HCT116 (cell line): ENCODE data around the gene IER3. TPM values are rescaled to one million over a fixed set of nuclear protein-coding genes. Genes with fewer than 3 reads are reported as not detected.

Source experiments
- ATAC-seq: fragments of 200-7000 bp; cut with Tn5 transposase; 2 replicates; pipeline ENCODE4 v1.9.1; 2020; ENCODE audit warnings: mild to moderate bottlenecking, moderate library complexity
- BruUV-seq: library from RNA; stranded (reverse); fragments of 400-500 nt; replicated peaks from 2 replicates; lab custom pipeline; 2021; lab: Mats Ljungman, UMichigan
- CTCF ChIA-PET: fragments of 300-600 bp; sonication (Branson Sonifier 250); formaldehyde crosslinking; loops from one replicate; lab custom pipeline; 2021; ENCODE audit warnings: antibody characterized with exemption; lab: Charles Lee
- POLR2A ChIA-PET: fragments of 300-600, 350-600 bp; sonication (Branson Sonifier 250); formaldehyde crosslinking; loops from one replicate; lab custom pipeline; 2021; ENCODE audit warnings: antibody characterized with exemption; lab: Charles Lee
- RAD21 ChIA-PET, 2 experiments: fragments of 300-600 bp; sonication (Branson Sonifier 250); formaldehyde crosslinking; loops; one replicate each; lab custom pipeline; 2023; ENCODE audit warnings: low total read pairs in 2 of 2; ENCODE audit not compliant: uncharacterized antibody in 2 of 2, unreplicated experiment in 2 of 2, low non-redundant PET in 1 of 2; lab: Charles Lee
- DNase-seq: peaks from one replicate; pipeline ENCODE4 v3.0.0-alpha.2; 2010; ENCODE audit warnings: low read depth, low spot score
- H2AFZ ChIP-seq: fragments of 200-600 bp; shearing (Covaris generic), sonication (generic); 2 replicates; pipeline ENCODE4 v1.6.1; 2017; ENCODE audit warnings: low read depth, mixed run types, mixed read lengths, antibody characterized with exemption, low read length; ENCODE audit not compliant: poor library complexity, severe bottlenecking
- H3K27ac ChIP-seq: 2 replicates; pipeline ENCODE4 v1.5.1; 2012; ENCODE audit warnings: low read depth, low read length
- H3K27me3 ChIP-seq: fragments of 200-600 bp; sonication (generic); 2 replicates; pipeline ENCODE4 v1.6.1; 2016; ENCODE audit warnings: mixed run types, low read length, mixed read lengths; ENCODE audit not compliant: insufficient read depth
- H3K36me3 ChIP-seq, 2 experiments: fragments of 200-500 bp in 1 of 2; fragments of 200-600 bp in 1 of 2; sonication (Bioruptor generic) in 1 of 2; sonication (generic) in 1 of 2; 2 replicates each; pipeline versions ENCODE4 v1.5.1 to v1.6.1; 2014 to 2016; ENCODE audit warnings: low read length in 2 of 2, inconsistent platforms in 1 of 2, mixed read lengths in 1 of 2, mixed run types in 1 of 2; ENCODE audit not compliant: insufficient read depth in 2 of 2, control insufficient read depth in 1 of 2
- H3K4me1 ChIP-seq, 2 experiments: fragments of 200-600 bp in 1 of 2; sonication (generic) in 1 of 2; 2 replicates each; pipeline versions ENCODE4 v1.5.1 to v1.6.1; 2012 to 2017; ENCODE audit warnings: low read length in 2 of 2, inconsistent platforms in 1 of 2, mild to moderate bottlenecking in 1 of 2, mixed read lengths in 1 of 2, mixed run types in 1 of 2, moderate library complexity in 1 of 2; ENCODE audit not compliant: insufficient read depth in 2 of 2, control insufficient read depth in 1 of 2
- H3K4me2 ChIP-seq: fragments of 200-600 bp; sonication (generic); 2 replicates; pipeline ENCODE4 v1.6.1; 2017; ENCODE audit warnings: mixed run types, low read length, mixed read lengths
- H3K4me3 ChIP-seq, 2 experiments: fragments of 200-600 bp in 1 of 2; sonication (generic) in 1 of 2; replicated peaks in 1 of 2; 2 replicates each; pipeline ENCODE4 v1.5.1; 2011 to 2016; ENCODE audit warnings: low read length in 2 of 2, control low read depth in 1 of 2, low read depth in 1 of 2, mild to moderate bottlenecking in 1 of 2, mixed read lengths in 1 of 2, mixed run types in 1 of 2
- H3K79me2 ChIP-seq: fragments of 200-600 bp; sonication (generic); 2 replicates; pipeline ENCODE4 v1.6.1; 2017; ENCODE audit warnings: mild to moderate bottlenecking, mixed run types, low read length, moderate library complexity, mixed read lengths; ENCODE audit not compliant: insufficient read depth
- H3K9ac ChIP-seq: fragments of 200-600 bp; sonication (generic); 2 replicates; pipeline ENCODE4 v1.6.1; 2016; ENCODE audit warnings: low read length, mixed read lengths
- H3K9me2 ChIP-seq: fragments of 200-600 bp; sonication (generic), shearing (Covaris generic); 2 replicates; pipeline ENCODE4 v1.6.1; 2017; ENCODE audit warnings: mixed run types, mild to moderate bottlenecking, moderate library complexity; ENCODE audit not compliant: insufficient read depth
- H3K9me3 ChIP-seq, 2 experiments: fragments of 200-500 bp in 1 of 2; fragments of 200-600 bp in 1 of 2; sonication (Bioruptor generic) in 1 of 2; sonication (generic) in 1 of 2; 2 replicates each; pipeline ENCODE4 v1.6.1; 2014 to 2017; ENCODE audit warnings: low read length in 2 of 2, mixed read lengths in 2 of 2, inconsistent platforms in 1 of 2, low read depth in 1 of 2, mild to moderate bottlenecking in 1 of 2, mixed run types in 1 of 2, moderate library complexity in 1 of 2; ENCODE audit not compliant: control insufficient read depth in 1 of 2, insufficient read depth in 1 of 2
- H4K20me1 ChIP-seq: fragments of 200-600 bp; sonication (generic), shearing (Covaris generic); 2 replicates; pipeline ENCODE4 v1.6.1; 2017; ENCODE audit warnings: mixed run types, mild to moderate bottlenecking, moderate library complexity; ENCODE audit not compliant: insufficient read depth
- EGR1 ChIP-seq: IDR thresholded peaks from 2 replicates; pipeline ENCODE4 v1.6.1; 2012; ENCODE audit warnings: low read depth
- EZH2 ChIP-seq: fragments of 200-600 bp; sonication (generic); IDR thresholded peaks from 2 replicates; pipeline ENCODE4 v1.6.1; 2017; ENCODE audit warnings: antibody characterized with exemption, mixed run types
- FOSL1 ChIP-seq: IDR thresholded peaks from 2 replicates; pipeline ENCODE4 v1.6.1; 2012; ENCODE audit warnings: low read depth
- JUND ChIP-seq: IDR thresholded peaks from 2 replicates; pipeline ENCODE4 v1.6.1; 2012
- MAX ChIP-seq: IDR thresholded peaks from 2 replicates; pipeline ENCODE4 v1.6.1; 2012
- POLR2A ChIP-seq: IDR thresholded peaks from 2 replicates; pipeline ENCODE4 v1.7.0; 2011; ENCODE audit warnings: borderline replicate concordance; ENCODE audit not compliant: insufficient read depth, insufficient read length; ENCODE audit errors: extremely low read depth
- POLR2AphosphoS5 ChIP-seq: IDR thresholded peaks from 2 replicates; pipeline ENCODE4 v1.6.1; 2011; ENCODE audit warnings: mild to moderate bottlenecking, low read depth, low read length, moderate library complexity
- SIN3A ChIP-seq: IDR thresholded peaks from 2 replicates; pipeline ENCODE4 v1.6.1; 2012; ENCODE audit warnings: low read depth
- SP1 ChIP-seq: IDR thresholded peaks from 2 replicates; pipeline ENCODE4 v1.6.1; 2012; ENCODE audit warnings: low read depth
- SRF ChIP-seq: IDR thresholded peaks from 2 replicates; pipeline ENCODE4 v1.6.1; 2012; ENCODE audit warnings: low read depth
- TCF7L2 ChIP-seq: IDR thresholded peaks from 2 replicates; pipeline ENCODE4 v1.7.0; 2011; ENCODE audit warnings: borderline replicate concordance, inconsistent platforms; ENCODE audit not compliant: insufficient read depth, insufficient read length; ENCODE audit errors: extremely low read depth
- YY1 ChIP-seq: IDR thresholded peaks from 2 replicates; pipeline ENCODE4 v1.6.1; 2011; ENCODE audit warnings: low read length, low read depth, moderate library complexity, mild to moderate bottlenecking; ENCODE audit not compliant: insufficient replicate concordance; ENCODE audit errors: extremely low read depth
- ZBTB33 ChIP-seq: IDR thresholded peaks from 2 replicates; pipeline ENCODE4 v1.6.1; 2011; ENCODE audit warnings: mild to moderate bottlenecking, low read length, moderate library complexity; ENCODE audit not compliant: insufficient replicate concordance; ENCODE audit errors: extremely low read depth
- intact Hi-C: fragments of 100-400 bp; cut with micrococcal nuclease; formaldehyde crosslinking; loops from 2 replicates; pipeline ENCODE4 v1.10.0; 2022
- total RNA-seq: library from RNA; stranded (reverse); gene quantifications from one replicate; pipeline ENCODE4 v1.2.1, GENCODE V29; 2021; ENCODE audit not compliant: unreplicated experiment
- TF ChIP-seq, protein P1 (sequence below), 3 experiments: fragments of 200-600 bp in 1 of 3; sonication (generic) in 1 of 3; IDR thresholded peaks in 2 of 3; conservative IDR thresholded peaks in 1 of 3; 2 replicates each; pipeline ENCODE4 v1.5.1; 2012 to 2017; ENCODE audit warnings: low read depth in 2 of 3, low read length in 2 of 3, antibody characterized with exemption in 1 of 3, borderline replicate concordance in 1 of 3, control low read depth in 1 of 3, mild to moderate bottlenecking in 1 of 3, mixed read lengths in 1 of 3, mixed run types in 1 of 3, moderate library complexity in 1 of 3; ENCODE audit not compliant: insufficient read depth in 1 of 3

Gene IER3
- total RNA-seq, 1 experiment from 2014 or later, result 952 TPM

GRCh38 chr6:30763618-30764489 is 19.5 kb upstream of the IER3 start:
- ATAC-seq (peak; percentile 52), DNase-seq (no peak)
- POLR2A ChIA-PET, result interaction anchor here (0.7 to 12.4 kb wide), 11 partner anchors 9 to 51 kb away, joined by 3 to 195 read pairs (median 4); partner anchors contain the start of genes FLOT1 and IER3
- TF ChIP-seq TCF7L2, result peak; percentile 79
- TF ChIP-seq POLR2AphosphoS5, result peak; percentile 5; the same call in 1 of the 2 replicates
- no peak for TF ChIP-seq SP1
- TF ChIP-seq POLR2A, result no peak
- no peaks in the 10 kb centered on the region for H3K79me2 ChIP-seq
- CTCF ChIA-PET, result interaction anchor here (1.8 kb wide), 1 partner anchor 12 kb away, joined by 7 read pairs; no protein-coding TSS in a partner anchor
- intact Hi-C loops, result no loop called here
- BruUV-seq, result no TSS peak
- no peaks in the 10 kb centered on the region for H3K27me3 ChIP-seq
- peak overlapping the region; percentile 57 for H3K9ac ChIP-seq
- H3K36me3 ChIP-seq, result no peaks in the 10 kb centered on the region
- H3K4me3 ChIP-seq, result no peak overlapping the region
- peak overlapping the region; percentile 63 for H2AFZ ChIP-seq
- no peaks in the 10 kb centered on the region for H3K9me2 ChIP-seq
- no peaks in the 10 kb centered on the region for H3K9me3 ChIP-seq
- RAD21 ChIA-PET, result interaction anchor here (0.9 to 1.1 kb wide), 2 partner anchors 11 to 48 kb away, joined by 3 to 4 read pairs; no protein-coding TSS in a partner anchor
- peaks cover 72 to 85% of the 10 kb centered on the region in 2 experiments for H3K4me1 ChIP-seq
- H4K20me1 ChIP-seq, result no peaks in the 10 kb centered on the region
- H3K4me2 ChIP-seq, result peak overlapping the region; percentile 45
- H3K27ac ChIP-seq, result peak overlapping the region; percentile 78

GRCh38 chr6:30763155-30763617 is 18.8 kb upstream of the IER3 start:
- peak overlapping the region; percentile 78 for H3K27ac ChIP-seq
- H3K4me2 ChIP-seq, result peak overlapping the region; percentile 45
- BruUV-seq, result no TSS peak
- CTCF ChIA-PET, result interaction anchor here (1.8 kb wide), 1 partner anchor 11 kb away, joined by 7 read pairs; no protein-coding TSS in a partner anchor
- RAD21 ChIA-PET, result interaction anchor here in 1 of 2 experiments (1.1 kb wide), 1 partner anchor 49 kb away, joined by 4 read pairs; no protein-coding TSS in a partner anchor
- H2AFZ ChIP-seq, result peak overlapping the region; percentile 63
- H3K27me3 ChIP-seq, result no peaks in the 10 kb centered on the region
- H3K9me3 ChIP-seq, result no peaks in the 10 kb centered on the region
- DNase-seq, result no peak
- POLR2A ChIA-PET, result interaction anchor here (1.1 to 12.4 kb wide), 6 partner anchors 8 to 41 kb away, joined by 4 to 195 read pairs (median 6); no protein-coding TSS in a partner anchor
- H3K79me2 ChIP-seq, result no peaks in the 10 kb centered on the region
- ATAC-seq, result no peak
- no peaks in the 10 kb centered on the region for H3K36me3 ChIP-seq
- H4K20me1 ChIP-seq, result no peaks in the 10 kb centered on the region
- peak overlapping the region; percentile 57 for H3K9ac ChIP-seq
- no peak overlapping the region for H3K4me3 ChIP-seq
- no peaks in the 10 kb centered on the region for H3K9me2 ChIP-seq
- H3K4me1 ChIP-seq, result peaks cover 67 to 82% of the 10 kb centered on the region in 2 experiments
- intact Hi-C loops, result no loop called here
- TF ChIP-seq MAX, result no peak
- TF ChIP-seq, protein P1, sequence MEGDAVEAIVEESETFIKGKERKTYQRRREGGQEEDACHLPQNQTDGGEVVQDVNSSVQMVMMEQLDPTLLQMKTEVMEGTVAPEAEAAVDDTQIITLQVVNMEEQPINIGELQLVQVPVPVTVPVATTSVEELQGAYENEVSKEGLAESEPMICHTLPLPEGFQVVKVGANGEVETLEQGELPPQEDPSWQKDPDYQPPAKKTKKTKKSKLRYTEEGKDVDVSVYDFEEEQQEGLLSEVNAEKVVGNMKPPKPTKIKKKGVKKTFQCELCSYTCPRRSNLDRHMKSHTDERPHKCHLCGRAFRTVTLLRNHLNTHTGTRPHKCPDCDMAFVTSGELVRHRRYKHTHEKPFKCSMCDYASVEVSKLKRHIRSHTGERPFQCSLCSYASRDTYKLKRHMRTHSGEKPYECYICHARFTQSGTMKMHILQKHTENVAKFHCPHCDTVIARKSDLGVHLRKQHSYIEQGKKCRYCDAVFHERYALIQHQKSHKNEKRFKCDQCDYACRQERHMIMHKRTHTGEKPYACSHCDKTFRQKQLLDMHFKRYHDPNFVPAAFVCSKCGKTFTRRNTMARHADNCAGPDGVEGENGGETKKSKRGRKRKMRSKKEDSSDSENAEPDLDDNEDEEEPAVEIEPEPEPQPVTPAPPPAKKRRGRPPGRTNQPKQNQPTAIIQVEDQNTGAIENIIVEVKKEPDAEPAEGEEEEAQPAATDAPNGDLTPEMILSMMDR (IDR thresholded peaks at IDR 0.05 in 2 of 3, conservative IDR thresholded peaks at IDR 0.05 in 1 of 3; ENCODE audit: borderline replicate concordance in 1 of 3, insufficient read depth in 1 of 3, low read depth in 2 of 3, low read length in 2 of 3), result no peak
- TF ChIP-seq EGR1, result no peak
- no peak for TF ChIP-seq EZH2
- no peak for TF ChIP-seq SRF
- no peak for TF ChIP-seq JUND
- TF ChIP-seq FOSL1, result no peak
- no peak for TF ChIP-seq SIN3A
- no peak for TF ChIP-seq ZBTB33
- TF ChIP-seq YY1, result no peak
- TF ChIP-seq POLR2AphosphoS5, result no peak
